Adrenal gland (tissue), 5 donors: ENCODE data around the gene CLASP1.

ENCODE experiments used
- CTCF ChIP-seq, 6 experiments: fragments of 450-650 bp in 4 of 6; fragments of 200-600 bp in 2 of 6; sonication (generic) in 1 of 6; IDR thresholded peaks; 1 replicate in 5 of 6; 2 replicates in 1 of 6; pipeline versions ENCODE4 v1.5.1 to v1.8.0; 2016 to 2021; ENCODE audit warnings: antibody characterized with exemption in 6 of 6, mild to moderate bottlenecking in 2 of 6, moderate library complexity in 1 of 6
- POLR2A ChIP-seq, 2 donors: fragments of 450-650 bp; IDR thresholded peaks; one replicate each; pipeline ENCODE4 v1.6.1; 2017; ENCODE audit warnings: antibody characterized with exemption in 2 of 2, mild to moderate bottlenecking in 2 of 2, moderate library complexity in 1 of 2
- donor health status: DM: no; HTN: no; CAD: no.

- TF ChIP-seq CTCF (IDR thresholded peaks at IDR 0.05) = no peak
- TF ChIP-seq POLR2A (IDR thresholded peaks at IDR 0.05) = no peak
These were observed 175.8 kb downstream of the CLASP1 start for GRCh38 chr2:121473512-121473911.
